GM19395 (cell line): ENCODE data around the gene PLXNA2.
A peak's percentile ranks its signal among the peaks of the same experiment; 100 is the strongest.

Experiments
- ATAC-seq: cut with Tn5 transposase; IDR thresholded peaks from one replicate; pipeline ENCODE4 v1.9.1; 2021; ENCODE audit warnings: mild to moderate bottlenecking, moderate library complexity; ENCODE audit not compliant: unreplicated experiment

The PLXNA2 gene

DNA sequence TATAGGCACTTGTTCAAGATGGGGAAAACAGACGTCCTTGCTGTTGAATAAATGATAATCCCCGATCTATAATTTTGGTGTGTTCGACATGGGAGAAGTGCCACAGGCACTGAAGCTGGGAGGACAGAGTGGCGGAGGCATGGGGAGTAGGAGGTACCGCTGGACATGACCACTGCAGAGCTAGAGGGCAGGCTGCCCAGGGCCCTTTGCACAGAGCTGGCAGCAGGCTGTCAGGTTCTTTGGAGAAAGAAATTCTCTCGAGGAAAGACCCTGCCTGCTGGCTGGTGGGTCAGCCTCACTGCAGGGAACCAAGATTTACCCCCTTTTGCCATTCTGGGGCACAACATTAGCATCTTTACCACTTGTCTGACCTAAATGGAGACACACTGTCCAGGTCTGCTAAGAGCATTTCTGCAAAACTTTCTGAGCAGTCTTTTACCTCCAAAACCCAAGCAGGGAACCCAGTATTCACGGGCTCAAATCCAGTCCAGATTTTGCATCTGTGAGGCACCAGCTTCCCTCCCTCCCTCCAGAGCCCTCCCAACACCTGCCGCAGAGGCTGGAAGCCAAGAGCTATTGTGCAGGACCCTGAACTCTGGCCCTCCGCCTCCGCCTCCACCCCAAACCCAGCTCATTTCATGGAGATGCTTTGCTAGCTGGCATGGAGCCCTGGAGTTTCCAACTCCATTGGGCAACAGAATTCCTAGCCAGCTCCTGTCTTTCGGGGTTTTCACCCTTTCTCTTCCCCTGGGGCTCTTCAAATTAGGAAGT is 142.3 kb downstream of the PLXNA2 start:
- ATAC-seq = no peak

DNA sequence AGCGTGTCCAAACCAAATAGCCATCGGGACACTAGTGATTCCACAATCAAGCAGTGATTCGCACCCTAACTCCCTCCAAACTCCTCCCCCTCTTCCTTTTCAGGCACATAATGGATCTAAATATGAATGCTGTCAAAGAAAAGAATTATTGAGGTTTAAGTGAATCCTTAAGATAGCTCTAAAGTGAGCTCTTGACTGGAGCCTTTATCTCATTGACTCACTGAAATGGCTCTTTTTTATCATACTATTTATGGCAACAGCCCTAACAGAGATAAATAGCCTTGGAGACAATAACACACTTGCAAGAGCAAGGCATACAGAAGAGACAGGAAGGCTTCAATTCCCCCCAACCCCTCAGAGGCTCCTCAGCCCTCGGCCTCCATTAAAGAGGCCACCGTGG is 143.3 kb downstream of the PLXNA2 start:
- ATAC-seq = no peak

DNA sequence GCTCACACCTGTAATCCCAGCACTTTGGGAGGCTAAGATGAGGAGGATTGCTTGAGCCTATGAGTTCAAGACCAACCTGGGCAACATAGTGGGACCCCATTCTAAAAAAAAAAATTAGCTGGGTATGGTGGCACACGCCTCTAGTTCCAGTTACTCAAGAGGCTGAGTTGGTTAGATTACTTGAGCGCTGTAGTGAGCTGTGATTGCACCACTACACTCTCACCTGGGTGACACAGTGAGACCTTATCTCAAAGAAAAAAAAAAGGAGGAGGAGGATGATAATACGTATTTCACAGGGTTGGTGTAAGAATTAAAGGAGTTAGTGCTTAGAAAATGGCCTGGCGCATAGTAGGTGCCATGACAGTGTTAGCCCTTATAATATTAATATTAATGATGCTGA is 144.1 kb downstream of the PLXNA2 start:
- ATAC-seq = no peak

DNA sequence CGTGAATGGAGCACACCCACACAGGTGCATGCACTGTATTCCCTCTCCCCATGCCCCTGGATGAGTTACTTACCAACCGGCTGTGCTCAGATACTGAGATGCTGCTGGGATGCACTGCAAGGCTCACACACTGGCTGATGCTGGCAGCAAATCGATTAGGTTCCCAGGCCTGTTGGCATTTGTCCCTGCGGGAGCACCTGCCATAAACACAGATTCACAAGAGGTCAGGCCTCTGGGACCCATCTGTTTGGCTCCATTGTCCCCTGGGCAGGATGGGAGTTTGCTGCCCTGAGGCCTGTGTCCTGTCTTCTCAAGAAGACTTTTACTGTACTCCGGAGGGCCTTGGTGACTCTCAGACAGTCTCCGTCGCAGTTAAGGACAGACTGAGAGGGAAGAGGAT is 145.4 kb downstream of the PLXNA2 start:
- ATAC-seq = no peak

- no peak for ATAC-seq
Observed at GRCh38 chr1:208093754-208094719, 150.1 kb downstream of the PLXNA2 start.

- no peak for ATAC-seq
Observed at GRCh38 chr1:208093046-208093445, 151.1 kb downstream of the PLXNA2 start.

- no peak for ATAC-seq
Observed at GRCh38 chr1:208090388-208091301, 153.5 kb downstream of the PLXNA2 start.

DNA sequence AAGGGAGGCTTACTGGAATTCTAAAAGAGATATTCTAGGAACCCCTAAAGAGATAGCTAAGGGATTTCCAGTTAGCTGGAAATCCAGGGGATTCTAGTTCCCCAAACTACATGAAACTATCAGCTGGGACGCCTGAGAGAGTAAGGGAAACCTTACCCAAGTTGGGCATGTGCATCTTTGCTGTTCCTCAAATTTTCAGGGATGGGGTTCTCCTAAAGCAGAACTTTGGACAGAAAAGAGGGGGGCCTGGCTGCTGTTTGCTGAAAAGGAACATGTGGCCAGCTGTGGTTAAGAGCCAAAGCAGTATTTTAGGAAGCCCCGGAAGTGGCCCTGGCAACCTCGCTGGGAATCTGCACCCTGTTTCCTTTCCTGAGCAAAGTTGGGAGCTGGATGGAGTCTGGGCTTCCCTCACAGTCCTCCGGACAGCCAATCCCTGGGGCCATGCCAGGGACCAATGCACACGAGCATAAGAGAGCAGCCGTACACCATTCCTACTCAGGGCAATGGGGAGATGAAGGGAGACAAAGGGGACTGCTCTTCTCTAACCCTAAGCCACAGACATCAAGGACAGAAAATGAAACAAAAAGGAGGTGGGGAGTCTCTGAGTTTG is 154.3 kb downstream of the PLXNA2 start:
- ATAC-seq = no peak

GRCh38 chr1:208089149-208089548 is 155.0 kb downstream of the PLXNA2 start:
- ATAC-seq = no peak

GRCh38 chr1:208088319-208088718 is 155.9 kb downstream of the PLXNA2 start:
- ATAC-seq = no peak

DNA sequence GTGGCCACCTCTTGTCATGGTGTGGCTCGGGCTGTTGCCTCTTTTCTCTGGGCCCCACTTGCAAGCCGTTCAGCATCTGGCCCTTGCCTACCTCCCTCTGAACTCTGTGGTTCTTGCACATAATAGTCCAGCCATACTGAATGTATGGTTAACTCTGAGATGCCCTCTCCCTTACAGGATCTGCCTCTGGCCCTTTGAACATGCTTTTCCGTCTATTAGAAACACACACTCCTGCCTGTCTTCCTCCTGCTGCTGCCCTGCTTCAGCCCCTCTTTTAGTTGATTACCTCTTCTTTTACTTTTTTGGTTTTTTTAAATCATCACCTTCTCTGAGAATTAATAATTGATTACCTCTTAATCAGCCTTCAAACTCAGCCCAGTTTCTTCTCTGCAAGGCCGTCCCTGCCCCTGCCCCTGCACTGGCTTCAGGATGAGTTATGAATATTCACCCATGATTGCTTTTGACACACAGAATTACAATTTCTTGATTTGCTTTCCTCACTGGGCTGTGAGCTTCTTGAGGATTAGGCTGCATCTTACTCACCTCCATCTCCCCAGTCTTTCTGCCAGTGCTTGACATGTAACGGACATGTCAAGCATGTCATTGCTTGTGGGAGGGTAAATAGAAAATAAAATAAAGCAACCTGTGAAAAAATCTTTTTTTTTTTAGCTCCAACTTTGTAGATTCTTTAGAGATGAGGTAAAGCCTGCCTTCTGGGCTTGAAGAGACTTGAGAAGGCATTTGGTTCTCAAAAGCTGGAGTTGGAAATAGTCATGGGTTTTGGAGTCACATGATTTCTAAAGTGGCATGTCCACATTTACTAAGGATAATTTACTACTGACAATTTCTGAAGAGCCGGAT is 158.3 kb downstream of the PLXNA2 start:
- peak; percentile 12 for ATAC-seq

- ATAC-seq = no peak
Observed at GRCh38 chr1:208084764-208085163, 159.4 kb downstream of the PLXNA2 start.

- no peak for ATAC-seq
Observed at GRCh38 chr1:208084220-208084619, 160.0 kb downstream of the PLXNA2 start.

GRCh38 chr1:208083715-208084085 is 160.5 kb downstream of the PLXNA2 start:
- ATAC-seq = no peak

DNA sequence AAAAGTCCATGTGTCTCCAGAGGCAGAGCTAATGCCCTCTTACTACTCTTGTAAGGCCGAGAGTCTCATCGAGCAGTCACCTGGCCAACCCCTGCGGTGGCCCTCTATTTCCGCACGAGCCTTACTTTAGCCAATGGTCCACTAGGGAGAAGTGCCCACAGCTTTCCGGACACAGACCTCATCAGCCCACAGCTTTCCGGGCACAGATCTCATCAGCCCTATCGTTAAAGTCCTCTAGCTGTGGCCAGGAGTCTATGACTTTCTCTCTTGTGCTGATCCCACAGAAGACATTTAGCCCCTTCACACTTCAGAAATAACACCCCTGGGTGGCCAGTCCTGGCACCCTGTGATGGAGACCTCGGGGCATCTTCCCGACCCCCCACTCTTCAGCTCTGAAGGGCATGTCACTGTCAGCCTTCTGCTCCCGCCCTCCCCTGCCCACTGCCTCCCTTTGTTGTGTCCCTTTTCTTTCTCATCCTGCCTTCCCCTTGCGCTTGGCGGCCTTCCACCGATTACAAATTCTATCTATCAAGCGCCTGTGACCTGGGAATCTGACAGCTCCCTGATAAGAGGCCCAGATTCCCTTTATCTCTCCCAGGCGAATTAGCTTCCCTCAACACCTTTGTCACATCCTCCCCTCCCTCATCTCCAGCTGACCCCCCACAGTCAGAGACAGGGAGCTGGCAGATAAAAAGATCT is 161.0 kb downstream of the PLXNA2 start:
- ATAC-seq = no peak

- ATAC-seq = no peak
Observed at GRCh38 chr1:208081972-208082371, 162.2 kb downstream of the PLXNA2 start.

GRCh38 chr1:208080396-208081286 is 163.5 kb downstream of the PLXNA2 start:
- ATAC-seq = no peak

GRCh38 chr1:208079161-208079560 is 165.0 kb downstream of the PLXNA2 start:
- ATAC-seq = no peak
